K562 (cell line): Measurements from ENCODE around the gene SFXN5. TPM values are rescaled to one million over a fixed set of nuclear protein-coding genes. Genes with fewer than 3 reads are reported as not detected.

ENCODE experiments used
- MYC ChIP-seq, 2 experiments: fragments of 250-450 bp in 1 of 2; sonication (Bioruptor Pico) in 1 of 2; IDR thresholded peaks; 2 replicates each; pipeline versions ENCODE4 v1.5.1 to v1.6.1; 2012 to 2021; ENCODE audit warnings: low read depth in 2 of 2, borderline replicate concordance in 1 of 2, improper control_type of control experiment in 1 of 2, low read length in 1 of 2, mild to moderate bottlenecking in 1 of 2, moderate library complexity in 1 of 2
- POLR3A ChIP-seq: IDR thresholded peaks from 2 replicates; pipeline ENCODE4 v1.6.1; 2011; ENCODE audit warnings: borderline replicate concordance, mild to moderate bottlenecking, moderate library complexity; ENCODE audit not compliant: insufficient read length, insufficient read depth; ENCODE audit errors: extremely low read depth
- RB1 ChIP-seq: fragments of 450-650 bp; IDR thresholded peaks from 2 replicates; pipeline ENCODE4 v1.6.1; 2017; ENCODE audit warnings: low read depth, mild to moderate bottlenecking
- ZBTB40 ChIP-seq, 2 experiments: fragments of 450-650 bp in 1 of 2; sonication (generic) in 1 of 2; formaldehyde crosslinking in 1 of 2; IDR thresholded peaks; 2 replicates each; pipeline versions ENCODE4 v1.7.1 to v1.9.0; 2016 to 2022; ENCODE audit warnings: inconsistent platforms in 1 of 2, mild to moderate bottlenecking in 1 of 2, missing genetic modification reagents in 1 of 2
- ZNF134 ChIP-seq: fragments of 250-450 bp; sonication (Bioruptor Pico); conservative IDR thresholded peaks from 2 replicates; pipeline ENCODE4 v1.4.0; 2020
- ZNF512 ChIP-seq: IDR thresholded peaks from 2 replicates; pipeline ENCODE4 v1.6.1; 2016; ENCODE audit warnings: missing genetic modification characterization, missing compliant biosample characterization
- polyA plus RNA-seq, 8 experiments: library from polyadenylated mRNA; depleted of rRNA in 4 of 8; stranded (reverse) in 5 of 8; unstranded in 3 of 8; fragments of >200 nt; fragmentation: Nextera tagmentation in 2 of 8; fragmentation: Illumina TruSeq in 1 of 8; extraction: Ambion mirVana in 2 of 8; extraction: Trizol in 1 of 8; gene quantifications; 2 replicates each; pipeline versions ENCODE4 v1.2.1 to v1.2.3, GENCODE V29; 2011 to 2014; ENCODE audit warnings: inconsistent platforms in 1 of 8, missing spikeins in 1 of 8
- total RNA-seq, 7 experiments: library from RNA; depleted of rRNA in 6 of 7; stranded (reverse); fragments of >200 nt in 6 of 7; fragmentation: Illumina TruSeq in 2 of 7; extraction: Trizol in 2 of 7; gene quantifications; 2 replicates each; pipeline versions ENCODE4 v1.2.1 to v1.2.3, GENCODE V29; 2011 to 2021; ENCODE audit warnings: low replicate concordance in 1 of 7

Gene SFXN5
- total and polyA plus RNA-seq, 9 of the 15 experiments (the other 6 are each of a cell fraction or from before 2014, with no cell fraction given), result 8.3 to 22.6 (median 16.0) TPM

GRCh38 chr2:72894514-72894913, 177.0 kb downstream of the SFXN5 start (continued):
- TF ChIP-seq ZNF512 (tag) (no peak), RB1 (no peak), ZNF134 (CRISPR knock-in tag) (no peak), POLR3A (no peak), ZBTB40 (IDR thresholded peaks at IDR 0.05) (no peak), ZBTB40 (CRISPR knock-in tag; IDR thresholded peaks at IDR 0.05) (no peak), MYC (IDR thresholded peaks at IDR 0.05; ENCODE audit: low read depth, low read length) (no peak), MYC (CRISPR knock-in tag; IDR thresholded peaks at IDR 0.05; ENCODE audit: borderline replicate concordance, low read depth) (no peak)
